Aorta (tissue), 5 donors: ENCODE measurements around the gene MAP3K9. TPM values are rescaled to one million over a fixed set of nuclear protein-coding genes. Genes with fewer than 3 reads are reported as not detected.

ENCODE experiments used
- ATAC-seq: fragments of 200-7000 bp; cut with Tn5 transposase; one replicate; pipeline ENCODE4 v1.9.1; 2022; ENCODE audit warnings: moderate library complexity; ENCODE audit not compliant: low FRiP score
- DNase-seq, 2 donors: peaks; one replicate each; pipeline ENCODE4 v3.0.0-alpha.2; 2020
- H3K27ac ChIP-seq, 2 donors: one replicate each; pipeline ENCODE4 v1.5.1; 2013; ENCODE audit warnings: low read length in 2 of 2, mild to moderate bottlenecking in 2 of 2, moderate library complexity in 2 of 2, control low read depth in 1 of 2, inconsistent platforms in 1 of 2, low read depth in 1 of 2
- H3K27me3 ChIP-seq, 2 donors: one replicate each; pipeline ENCODE4 v1.6.1; 2013; ENCODE audit warnings: control low read depth in 1 of 2, low read length in 1 of 2, mild to moderate bottlenecking in 1 of 2, moderate library complexity in 1 of 2; ENCODE audit not compliant: insufficient read depth in 2 of 2, control insufficient read depth in 1 of 2
- H3K36me3 ChIP-seq, 2 donors: one replicate each; pipeline ENCODE4 v1.6.1; 2013; ENCODE audit warnings: control low read depth in 1 of 2, low read length in 1 of 2, mild to moderate bottlenecking in 1 of 2; ENCODE audit not compliant: insufficient read depth in 2 of 2, control insufficient read depth in 1 of 2
- H3K4me1 ChIP-seq, 2 donors: one replicate each; pipeline ENCODE4 v1.6.1; 2013; ENCODE audit warnings: low read length in 2 of 2, control low read depth in 1 of 2, mild to moderate bottlenecking in 1 of 2, moderate library complexity in 1 of 2; ENCODE audit not compliant: insufficient read depth in 2 of 2, control insufficient read depth in 1 of 2
- H3K4me3 ChIP-seq, 2 donors: one replicate each; pipeline ENCODE4 v1.5.1; 2013; ENCODE audit warnings: low read length in 2 of 2, control low read depth in 1 of 2, mild to moderate bottlenecking in 1 of 2
- H3K9me3 ChIP-seq: one replicate; pipeline ENCODE4 v1.6.1; 2013; ENCODE audit warnings: mild to moderate bottlenecking, low read length; ENCODE audit not compliant: control insufficient read depth
- WGBS, 2 donors: extraction: QIAGEN DNeasy Blood & Tissue Kit; methylation state at CpG; one replicate each; pipeline ENCODE4 v1.1.7; 2013; 5-methylcytosine and 5-hydroxymethylcytosine counted together
- intact Hi-C, 2 donors: fragments of 100-400 bp; cut with DNase I; formaldehyde crosslinking; loops; one replicate each; pipeline versions ENCODE4 v1.14.2 to v1.15.0; 2022
- polyA plus RNA-seq, 2 donors: library from polyadenylated mRNA; stranded (reverse); fragments of 200-250 nt; gene quantifications; one replicate each; pipeline ENCODE4 v1.2.3, GENCODE V29; 2013
- total RNA-seq, 2 donors: library from RNA; stranded (reverse); fragmentation: NEBNext Ultra II Directional; extraction: Animal tissue kit (Norgen Biotek cat#: 25700); gene quantifications; one replicate each; pipeline ENCODE4 v1.2.1, GENCODE V29; 2021
- donor health status: healthy with polysubstance abuse.
- donor health status: Bipolar disorder and iron deficiency.
- donor health status: DM: no; HTN: no; CAD: no.
- donor health status: DM: no; HTN: no; CAD: no.
- donor health status: DM: yes; HTN: yes; CAD: no.

Gene MAP3K9
- total and polyA plus RNA-seq, 4 donors, result 0.20 to 1.5 (median 0.73) TPM

DNA sequence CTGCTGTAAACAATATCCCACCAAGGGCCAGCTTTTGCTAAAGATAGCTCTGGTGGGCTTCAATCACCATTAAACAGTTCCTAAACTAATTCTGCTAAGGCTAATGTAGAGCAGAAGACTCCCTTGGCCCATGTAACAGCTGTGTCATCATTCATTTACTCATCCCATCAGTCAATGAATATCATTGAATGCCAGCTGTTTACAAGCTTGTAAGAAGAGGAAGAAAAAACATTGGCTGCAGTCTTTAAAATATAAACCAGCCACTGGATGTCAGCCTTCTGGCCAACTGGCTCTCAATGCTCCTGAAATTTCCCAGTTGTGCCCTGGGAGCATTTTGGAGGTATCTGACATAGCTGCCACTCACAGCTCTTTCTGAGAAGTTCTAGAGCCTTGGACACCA lies 18.0 kb upstream of the MAP3K9 start:
- intact Hi-C loops, result loop anchor here in 1 of 2 donors (10.0 kb wide), 1 partner anchor 77 kb away; the partner anchor contains the start of gene PCNX1
- Histone ChIP-seq H3K4me3 (no peak overlapping the region), H3K36me3 (no peaks in the 10 kb centered on the region), H3K9me3 (no peaks in the 10 kb centered on the region), H3K27me3 (no peaks in the 10 kb centered on the region), H3K4me1 (no peaks in the 10 kb centered on the region), H3K27ac (no peak overlapping the region)
- DNase-seq (no peak), ATAC-seq (no peak)

- no peak overlapping the region for H3K4me3 ChIP-seq
- no peak overlapping the region for H3K27ac ChIP-seq
- H3K27me3 ChIP-seq, result no peaks in the 10 kb centered on the region
- 65 to 82% methylated on average over 4 of the region's 4 CpGs for WGBS, 2 donors
- H3K4me1 ChIP-seq, result no peaks in the 10 kb centered on the region
- DNase-seq (no peak), ATAC-seq (no peak)
- intact Hi-C loops, result loop anchor here (5.0 to 10.0 kb wide), 3 partner anchors 79 to 149 kb away; partner anchors contain the start of gene PCNX1 (in 1 of the 2)
- H3K36me3 ChIP-seq, result no peaks in the 10 kb centered on the region
- no peaks in the 10 kb centered on the region for H3K9me3 ChIP-seq
Observed at GRCh38 chr14:70823281-70823680, 14.0 kb upstream of the MAP3K9 start.

GRCh38 chr14:70822530-70823185 lies 13.3 kb upstream of the MAP3K9 start:
- Histone ChIP-seq H3K9me3 (no peaks in the 10 kb centered on the region), H3K4me1 (no peaks in the 10 kb centered on the region), H3K36me3 (no peaks in the 10 kb centered on the region), H3K27me3 (no peaks in the 10 kb centered on the region), H3K27ac (no peak overlapping the region), H3K4me3 (peak overlapping the region; percentile 37 to 58)
- ATAC-seq (peak; percentile 61), DNase-seq (peak; percentile 53 to 84)
- 12 to 15% methylated on average over 21 to 26 of the region's 26 CpGs for WGBS, 2 donors
- intact Hi-C loops, result loop anchor here (5.0 to 10.0 kb wide), 3 partner anchors 80 to 150 kb away; partner anchors contain the start of gene PCNX1 (in 1 of the 2)

DNA sequence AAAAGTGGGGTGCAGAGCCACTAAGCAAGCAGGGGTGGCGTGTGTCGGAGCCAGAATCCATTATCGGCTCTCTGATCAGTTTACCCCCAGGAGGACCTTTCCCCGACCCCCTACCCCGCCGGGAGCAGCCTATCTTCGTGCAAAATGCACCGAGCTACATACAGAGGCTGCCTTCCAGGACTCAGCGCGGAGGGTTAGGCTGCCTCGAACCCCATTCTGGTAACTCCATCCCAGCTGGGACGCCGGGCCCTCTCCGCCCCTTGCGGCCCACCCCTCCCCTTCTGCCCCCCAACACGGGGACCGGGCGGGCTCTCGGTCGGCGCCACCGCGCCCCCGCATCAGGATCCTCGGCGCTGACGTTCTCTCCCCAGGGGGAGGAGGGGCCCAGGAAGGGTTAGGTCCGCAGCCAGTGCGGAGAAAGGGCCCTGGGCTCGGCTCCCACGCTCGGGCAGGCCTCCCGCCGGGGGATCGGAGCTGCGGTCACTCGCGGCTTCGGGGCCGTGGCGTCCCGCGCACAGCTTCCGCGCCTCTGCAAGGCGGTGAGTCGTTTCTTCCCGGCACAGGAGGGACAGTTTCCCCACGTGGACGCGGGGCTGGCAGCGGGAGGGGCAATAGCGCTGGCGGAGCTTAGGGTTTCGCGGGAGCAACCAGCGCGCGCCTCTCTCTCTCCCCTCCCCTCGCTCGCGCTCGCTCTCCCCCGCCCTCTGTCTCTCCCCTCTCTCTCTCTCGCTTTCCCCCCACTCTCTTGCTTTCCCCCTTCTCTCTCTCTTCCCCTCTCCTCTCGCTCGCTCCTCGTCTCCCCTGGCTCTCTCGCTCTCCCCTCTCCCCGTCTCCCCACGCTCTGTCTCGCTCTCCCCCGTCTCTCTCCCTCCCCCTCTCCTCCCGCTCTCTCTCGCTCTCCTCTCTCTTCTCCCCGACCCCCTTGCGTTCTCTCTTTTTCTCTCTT lies 12.5 kb upstream of the MAP3K9 start:
- Histone ChIP-seq H3K27me3 (no peaks in the 10 kb centered on the region), H3K4me1 (no peaks in the 10 kb centered on the region), H3K4me3 (peak overlapping the region; percentile 37 to 58), H3K9me3 (no peaks in the 10 kb centered on the region), H3K36me3 (no peaks in the 10 kb centered on the region), H3K27ac (no peak overlapping the region)
- ATAC-seq, result peak; percentile 59
- 1 to 2% methylated on average over 34 to 77 of the region's 77 CpGs for WGBS, 2 donors
- intact Hi-C loops, result loop anchor here (5.0 to 10.0 kb wide), 3 partner anchors 80 to 150 kb away; partner anchors contain the start of gene PCNX1 (in 1 of the 2)
- DNase-seq, result peak; percentile 70 to 90

GRCh38 chr14:70816525-70816924 lies 7.2 kb upstream of the MAP3K9 start:
- ATAC-seq (no peak), DNase-seq (no peak)
- intact Hi-C loops, result loop anchor here (2.0 to 10.0 kb wide), 3 partner anchors 192 to 1002 kb away; no protein-coding TSS in a partner anchor
- Histone ChIP-seq H3K27ac (no peak overlapping the region), H3K4me1 (no peaks in the 10 kb centered on the region), H3K9me3 (no peaks in the 10 kb centered on the region), H3K4me3 (no peak overlapping the region), H3K27me3 (no peaks in the 10 kb centered on the region), H3K36me3 (no peaks in the 10 kb centered on the region)
- WGBS, 2 donors, result 84 to 88% methylated on average over 8 of the region's 8 CpGs

DNA sequence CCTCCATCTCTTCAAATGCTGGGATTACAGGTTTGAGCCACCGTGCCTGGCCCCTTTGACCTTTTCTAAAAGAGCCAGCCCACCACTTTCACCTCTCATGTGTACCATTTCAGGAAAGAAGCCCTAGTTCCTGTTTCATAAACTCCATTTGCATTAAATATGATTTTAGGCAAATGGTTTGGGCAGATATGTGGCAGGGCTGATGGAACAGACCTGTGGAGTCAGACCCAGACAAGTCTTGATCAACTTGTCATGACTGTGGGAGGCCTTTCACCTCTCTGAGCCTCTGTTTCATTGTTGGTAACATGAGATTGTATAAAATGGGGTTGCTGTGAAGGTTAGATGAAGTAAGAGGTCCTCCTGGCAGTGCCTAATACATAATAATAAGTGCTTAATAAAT lies 5.2 kb upstream of the MAP3K9 start:
- intact Hi-C loops, result loop anchor here (10.0 kb wide), 2 partner anchors 190 to 1000 kb away; no protein-coding TSS in a partner anchor
- Histone ChIP-seq H3K36me3 (no peaks in the 10 kb centered on the region), H3K27me3 (no peaks in the 10 kb centered on the region), H3K9me3 (no peaks in the 10 kb centered on the region), H3K4me1 (no peaks in the 10 kb centered on the region), H3K4me3 (no peak overlapping the region), H3K27ac (no peak overlapping the region)
- WGBS, 2 donors, result 81 to 95% methylated on average over 1 of the region's 1 CpG
- DNase-seq (no peak), ATAC-seq (no peak)

GRCh38 chr14:70812124-70812818 lies 3.0 kb upstream of the MAP3K9 start:
- Histone ChIP-seq H3K9me3 (no peaks in the 10 kb centered on the region), H3K36me3 (no peaks in the 10 kb centered on the region), H3K4me1 (no peaks in the 10 kb centered on the region), H3K27me3 (no peaks in the 10 kb centered on the region), H3K4me3 (no peak overlapping the region), H3K27ac (no peak overlapping the region)
- intact Hi-C loops, result loop anchor here (10.0 kb wide), 2 partner anchors 187 to 997 kb away; no protein-coding TSS in a partner anchor
- 65 to 67% methylated on average over 2 of the region's 2 CpGs for WGBS, 2 donors
- ATAC-seq, result no peak
- DNase-seq, result no peak

DNA sequence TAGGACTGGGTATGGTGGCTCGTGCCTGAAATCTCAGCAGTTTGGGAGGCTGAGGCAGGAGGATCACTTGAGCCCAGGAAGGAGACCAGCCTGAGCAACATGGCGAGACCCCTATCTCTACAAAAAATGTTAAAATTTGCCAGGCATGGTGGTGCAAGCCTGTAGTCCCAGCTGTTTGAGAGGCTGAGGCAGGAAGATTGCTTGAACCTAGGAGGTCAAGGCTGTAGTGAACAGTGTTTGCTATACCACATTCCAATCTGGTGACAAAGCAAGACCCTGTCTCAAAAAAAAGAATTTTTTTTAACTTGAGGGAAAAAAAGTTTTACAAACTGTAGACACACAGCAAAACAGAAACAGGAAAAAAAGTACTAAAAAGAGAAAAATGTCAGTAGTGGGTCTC lies 2.3 kb upstream of the MAP3K9 start:
- H3K27me3 ChIP-seq, result no peaks in the 10 kb centered on the region
- DNase-seq, result no peak
- no peaks in the 10 kb centered on the region for H3K9me3 ChIP-seq
- no peaks in the 10 kb centered on the region for H3K4me1 ChIP-seq
- H3K36me3 ChIP-seq, result no peaks in the 10 kb centered on the region
- WGBS, 2 donors, result 91 to 92% methylated on average over 2 of the region's 2 CpGs
- intact Hi-C loops, result loop anchor here (10.0 kb wide), 2 partner anchors 187 to 997 kb away; no protein-coding TSS in a partner anchor
- no peak overlapping the region for H3K27ac ChIP-seq
- no peak for ATAC-seq
- no peak overlapping the region for H3K4me3 ChIP-seq
